H1 (cell line): ENCODE measurements around the gene TRPV4. TPM values are rescaled to one million over a fixed set of nuclear protein-coding genes. Genes with fewer than 3 reads are reported as not detected.

ENCODE experiments used
- CTCF ChIA-PET: fragments of 300-600 bp; sonication (Branson Sonifier 250); formaldehyde crosslinking; loops from one replicate; lab custom pipeline; 2021; ENCODE audit not compliant: partially characterized antibody; lab: Charles Lee
- POLR2A ChIA-PET: fragments of 300-600 bp; sonication (Branson Sonifier 250); formaldehyde crosslinking; loops from one replicate; lab custom pipeline; 2021; ENCODE audit warnings: inconsistent platforms; ENCODE audit not compliant: partially characterized antibody; lab: Charles Lee
- DNase-seq, 2 experiments: peaks; one replicate each; pipeline versions ENCODE4 v3.0.0 to v3.0.0-alpha.2; 2010 to 2022; ENCODE audit warnings: low spot score in 2 of 2, low read depth in 1 of 2, mixed read lengths in 1 of 2
- FAIRE-seq: peaks from 2 replicates; lab custom pipeline; 2011; peaks lifted over from hg19 to GRCh38; lab: Jason Lieb, UNC
- H2AFZ ChIP-seq: 2 replicates; pipeline ENCODE4 v1.8.1; 2012; ENCODE audit warnings: low read length, inconsistent platforms
- H2AK5ac ChIP-seq: 2 replicates; pipeline ENCODE4 v1.6.1; 2013; ENCODE audit warnings: low read depth, low read length
- H2BK120ac ChIP-seq: replicated peaks from 2 replicates; pipeline ENCODE3; 2013; ENCODE audit warnings: low read depth, low read length, inconsistent platforms
- H2BK12ac ChIP-seq: 2 replicates; pipeline ENCODE4 v1.6.1; 2013; ENCODE audit warnings: low read depth, low read length
- H2BK15ac ChIP-seq: 2 replicates; pipeline ENCODE4 v1.6.1; 2013; ENCODE audit warnings: low read length
- H2BK20ac ChIP-seq: 2 replicates; pipeline ENCODE4 v1.6.1; 2013; ENCODE audit warnings: low read length
- H2BK5ac ChIP-seq: 2 replicates; pipeline ENCODE4 v1.6.1; 2013; ENCODE audit warnings: low read depth, low read length
- H3K14ac ChIP-seq: 2 replicates; pipeline ENCODE4 v1.6.1; 2013; ENCODE audit warnings: inconsistent platforms; ENCODE audit not compliant: insufficient read length
- H3K18ac ChIP-seq: 2 replicates; pipeline ENCODE4 v1.6.1; 2013; ENCODE audit warnings: low read length; ENCODE audit errors: extremely low read depth
- H3K23ac ChIP-seq: 2 replicates; pipeline ENCODE4 v1.6.1; 2013; ENCODE audit warnings: inconsistent platforms; ENCODE audit not compliant: insufficient read length
- H3K23me2 ChIP-seq: 2 replicates; pipeline ENCODE4 v1.6.1; 2013; ENCODE audit warnings: low read depth, low read length
- H3K27ac ChIP-seq: 2 replicates; pipeline ENCODE4 v1.6.1; 2011; ENCODE audit warnings: low read depth, low read length, inconsistent platforms
- H3K27me3 ChIP-seq, 4 experiments: replicated peaks in 1 of 4; 1 replicate in 1 of 4; 2 replicates in 3 of 4; pipeline versions ENCODE4 v1.6.1 to v1.8.1; 2011 to 2013; ENCODE audit warnings: low read length in 3 of 4, mild to moderate bottlenecking in 3 of 4, inconsistent platforms in 2 of 4, mixed read lengths in 2 of 4, moderate library complexity in 1 of 4; ENCODE audit not compliant: control insufficient read depth in 3 of 4, insufficient read depth in 3 of 4; ENCODE audit errors: extremely low read depth in 1 of 4
- H3K36me3 ChIP-seq, 4 experiments: 2 replicates each; pipeline versions ENCODE4 v1.6.1 to v1.8.1; 2011 to 2013; ENCODE audit warnings: mild to moderate bottlenecking in 4 of 4, low read length in 3 of 4, moderate library complexity in 2 of 4, control low read depth in 1 of 4, inconsistent platforms in 1 of 4; ENCODE audit not compliant: insufficient read depth in 4 of 4, control insufficient read depth in 2 of 4
- H3K4ac ChIP-seq: replicated peaks from 2 replicates; pipeline ENCODE3; 2013; ENCODE audit warnings: low read length, low read depth, mixed read lengths, inconsistent platforms; ENCODE audit not compliant: insufficient read length
- H3K4me1 ChIP-seq, 4 experiments: replicated peaks in 1 of 4; 1 replicate in 1 of 4; 2 replicates in 3 of 4; pipeline versions ENCODE4 v1.6.1 to v1.8.1; 2011 to 2013; ENCODE audit warnings: low read length in 3 of 4, inconsistent platforms in 2 of 4, mixed read lengths in 1 of 4; ENCODE audit not compliant: insufficient read depth in 4 of 4, control insufficient read depth in 3 of 4
- H3K4me2 ChIP-seq, 2 experiments: 2 replicates each; pipeline versions ENCODE4 v1.6.1 to v1.8.1; 2011 to 2013; ENCODE audit warnings: low read depth in 2 of 2, low read length in 2 of 2, control low read depth in 1 of 2, inconsistent platforms in 1 of 2, mild to moderate bottlenecking in 1 of 2; ENCODE audit not compliant: insufficient read depth in 1 of 2
- H3K4me3 ChIP-seq, 4 experiments: fragments of 200-600, 300-600 bp in 1 of 4; sonication (generic), shearing (Covaris generic), sonication (Bioruptor Twin) in 1 of 4; 2 replicates each; pipeline versions ENCODE4 v1.5.1 to v1.8.1; 2011 to 2016; ENCODE audit warnings: low read length in 4 of 4, low read depth in 3 of 4, control low read depth in 2 of 4, inconsistent platforms in 2 of 4, mild to moderate bottlenecking in 2 of 4, mixed read lengths in 1 of 4, moderate library complexity in 1 of 4; ENCODE audit not compliant: insufficient read depth in 2 of 4; ENCODE audit errors: extremely low read depth in 1 of 4
- H3K56ac ChIP-seq: replicated peaks from 2 replicates; pipeline ENCODE3; 2013; ENCODE audit warnings: low read depth, mild to moderate bottlenecking, mixed read lengths, low read length, inconsistent platforms; ENCODE audit not compliant: insufficient read length
- H3K79me1 ChIP-seq: 2 replicates; pipeline ENCODE4 v1.6.1; 2013; ENCODE audit warnings: low read depth, low read length, control low read depth
- H3K79me2 ChIP-seq, 2 experiments: 2 replicates each; pipeline versions ENCODE4 v1.6.1 to v1.8.1; 2012 to 2013; ENCODE audit warnings: low read length in 2 of 2, mild to moderate bottlenecking in 2 of 2, inconsistent platforms in 1 of 2; ENCODE audit not compliant: insufficient read depth in 2 of 2, control insufficient read depth in 1 of 2
- H3K9ac ChIP-seq, 4 experiments: replicated peaks in 1 of 4; 1 replicate in 1 of 4; 2 replicates in 3 of 4; pipeline versions ENCODE4 v1.6.1 to v1.8.1; 2011 to 2013; ENCODE audit warnings: low read depth in 3 of 4, low read length in 3 of 4, control low read depth in 2 of 4, mild to moderate bottlenecking in 2 of 4, moderate library complexity in 2 of 4, inconsistent platforms in 1 of 4; ENCODE audit errors: extremely low read depth in 1 of 4
- H3K9me3 ChIP-seq, 2 experiments: 2 replicates each; pipeline versions ENCODE4 v1.6.1 to v1.8.1; 2012 to 2013; ENCODE audit warnings: mild to moderate bottlenecking in 2 of 2, moderate library complexity in 2 of 2, control low read depth in 1 of 2, inconsistent platforms in 1 of 2, low read depth in 1 of 2, low read length in 1 of 2, mixed read lengths in 1 of 2; ENCODE audit not compliant: insufficient read depth in 2 of 2
- H4K20me1 ChIP-seq, 2 experiments: replicated peaks in 1 of 2; 2 replicates each; pipeline versions ENCODE3 to v1.8.1; 2011 to 2013; ENCODE audit warnings: inconsistent platforms in 2 of 2, low read length in 2 of 2, mild to moderate bottlenecking in 1 of 2; ENCODE audit not compliant: insufficient read depth in 2 of 2, control insufficient read depth in 1 of 2
- H4K5ac ChIP-seq: 2 replicates; pipeline ENCODE4 v1.6.1; 2013; ENCODE audit warnings: low read length, low read depth, mixed read lengths, inconsistent platforms; ENCODE audit not compliant: insufficient read length
- H4K8ac ChIP-seq: 2 replicates; pipeline ENCODE4 v1.8.0; 2013; ENCODE audit warnings: mild to moderate bottlenecking, moderate library complexity, low read length, inconsistent platforms; ENCODE audit not compliant: insufficient read depth; ENCODE audit errors: extremely low read depth
- H4K91ac ChIP-seq: replicated peaks from 2 replicates; pipeline ENCODE3; 2013; ENCODE audit warnings: low read length, mixed read lengths, inconsistent platforms; ENCODE audit not compliant: insufficient read length
- BRCA1 ChIP-seq: IDR thresholded peaks from 2 replicates; pipeline ENCODE4 v1.6.1; 2012; ENCODE audit warnings: low read depth, low read length, improper control_type of control experiment
- CEBPB ChIP-seq: IDR thresholded peaks from 2 replicates; pipeline ENCODE4 v1.6.1; 2012; ENCODE audit warnings: low read depth, low read length
- GABPA ChIP-seq: IDR thresholded peaks from 2 replicates; pipeline ENCODE4 v1.6.1; 2011; ENCODE audit warnings: mild to moderate bottlenecking, low read length, moderate library complexity, borderline replicate concordance; ENCODE audit not compliant: insufficient read depth
- KDM5A ChIP-seq: fragments of 200-600 bp; IDR thresholded peaks from 2 replicates; pipeline ENCODE4 v1.7.1; 2012; ENCODE audit warnings: mild to moderate bottlenecking, low read length, inconsistent platforms, mixed read lengths
- PHF8 ChIP-seq: fragments of 200-600 bp; sonication (generic); conservative IDR thresholded peaks from 2 replicates; pipeline ENCODE4 v1.7.1; 2012; ENCODE audit warnings: low read depth, mild to moderate bottlenecking, inconsistent platforms, low read length, moderate library complexity
- RFX5 ChIP-seq: IDR thresholded peaks from 2 replicates; pipeline ENCODE4 v1.6.1; 2011; ENCODE audit warnings: low read depth, low read length, improper control_type of control experiment, borderline replicate concordance
- TCF12 ChIP-seq: IDR thresholded peaks from 2 replicates; pipeline ENCODE4 v1.6.1; 2011; ENCODE audit warnings: low read depth, mild to moderate bottlenecking, low read length
- WGBS, 2 experiments: shearing (Covaris generic) in 1 of 2; methylation state at CpG; one replicate each; pipeline versions ENCODE4 v1.1.6 to v1.1.7; 2013 to 2015; ENCODE audit warnings: low lambda C conversion rate in 2 of 2, mixed read lengths in 2 of 2, inconsistent platforms in 1 of 2, low coverage in 1 of 2, missing lambda C conversion rate in 1 of 2; ENCODE audit not compliant: insufficient replicate concordance in 2 of 2, insufficient coverage in 1 of 2, insufficient read length in 1 of 2; ENCODE audit errors: extremely low coverage in 1 of 2, missing lambda C conversion rate in 1 of 2; 5-methylcytosine and 5-hydroxymethylcytosine counted together
- polyA plus RNA-seq, 7 experiments: library from polyadenylated mRNA; depleted of rRNA in 3 of 7; stranded (reverse) in 5 of 7; unstranded in 2 of 7; fragments of >200 nt in 5 of 7; fragments of 200-250 nt in 2 of 7; gene quantifications; 1 replicate in 5 of 7; 2 replicates in 1 of 7; 4 replicates in 1 of 7; pipeline versions ENCODE4 v1.2.1 to v1.2.3, GENCODE V29; 2011 to 2013; ENCODE audit warnings: missing spikeins in 2 of 7, mixed read lengths in 2 of 7
- total RNA-seq: library from RNA; stranded (reverse); fragmentation: NEBNext Ultra II Directional; extraction: Animal tissue kit (Norgen Biotek cat#: 25700); gene quantifications from 2 replicates; pipeline ENCODE4 v1.2.1, GENCODE V29; 2021
- TF ChIP-seq, protein P1 (sequence below), 3 experiments: IDR thresholded peaks; 1 replicate in 2 of 3; 2 replicates in 1 of 3; pipeline versions ENCODE4 v1.5.1 to v1.6.1; 2011; ENCODE audit warnings: low read length in 3 of 3, mild to moderate bottlenecking in 3 of 3, inconsistent platforms in 2 of 3, low read depth in 1 of 3, moderate library complexity in 1 of 3; ENCODE audit not compliant: insufficient read depth in 1 of 3; ENCODE audit errors: control extremely low read depth in 1 of 3

The TRPV4 gene
- total and polyA plus RNA-seq, 2 of the 8 experiments (the other 6 are each of a cell fraction or from before 2014, with no cell fraction given), result 2.1 to 6.2 TPM

DNA sequence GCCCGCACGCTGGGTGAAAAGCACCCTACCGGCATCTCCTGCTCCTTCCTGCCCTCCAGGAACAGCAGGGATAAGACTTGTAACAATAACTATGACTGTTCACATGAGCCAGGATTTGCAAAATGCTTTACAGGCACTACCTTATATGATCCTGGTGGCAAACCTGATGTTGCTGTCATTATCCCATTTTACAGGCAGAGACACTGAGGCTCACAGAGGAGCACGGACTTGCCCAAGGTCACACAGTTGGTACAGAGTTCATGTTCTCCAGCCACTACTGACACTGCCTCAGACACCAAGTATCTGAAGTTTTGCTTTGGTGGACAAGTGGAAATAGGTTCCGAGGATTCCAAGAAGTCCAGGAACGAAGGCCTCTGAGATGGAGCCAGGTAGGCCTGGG, 24.5 kb upstream of the TRPV4 start:
- Histone ChIP-seq H4K5ac (no peak overlapping the region), H3K36me3 (peaks cover 0 to 2% (median 0%) of the 10 kb centered on the region in 4 experiments; a peak in 4 of 8 replicates), H3K9ac (no peak overlapping the region), H2AFZ (no peak overlapping the region), H3K23me2 (no peaks in the 10 kb centered on the region), H3K23ac (no peak overlapping the region), H4K20me1 (peaks cover 0 to 2% of the 10 kb centered on the region in 2 experiments), H3K9me3 (no peaks in the 10 kb centered on the region), H3K18ac (no peak overlapping the region), H3K4ac (no peak overlapping the region), H2BK12ac (no peak overlapping the region), H3K4me2 (no peak overlapping the region), H4K8ac (no peak overlapping the region), H2BK120ac (no peak overlapping the region), H2BK15ac (no peak overlapping the region), H2BK5ac (no peak overlapping the region), H3K79me1 (no peaks in the 10 kb centered on the region; the same call in 1 of the 2 replicates), H3K14ac (no peak overlapping the region), H3K4me3 (no peak overlapping the region), H4K91ac (no peak overlapping the region), H2AK5ac (no peak overlapping the region), H3K27me3 (no peaks in the 10 kb centered on the region), H2BK20ac (no peak overlapping the region), H3K79me2 (no peaks in the 10 kb centered on the region), H3K56ac (no peak overlapping the region), H3K27ac (no peak overlapping the region), H3K4me1 (no peaks in the 10 kb centered on the region)
- POLR2A ChIA-PET, result interaction anchor here (0.9 to 1.1 kb wide), 2 partner anchors 44 to 88 kb away, joined by 3 read pairs; no protein-coding TSS in a partner anchor
- WGBS, 2 experiments, result 98% methylated on average over 6 of the region's 6 CpGs; no CpG with 5 or more reads in 1 of the 2 experiments
- TF ChIP-seq CEBPB, result no peak
- TF ChIP-seq KDM5A, result no peak
- TF ChIP-seq, protein P1, sequence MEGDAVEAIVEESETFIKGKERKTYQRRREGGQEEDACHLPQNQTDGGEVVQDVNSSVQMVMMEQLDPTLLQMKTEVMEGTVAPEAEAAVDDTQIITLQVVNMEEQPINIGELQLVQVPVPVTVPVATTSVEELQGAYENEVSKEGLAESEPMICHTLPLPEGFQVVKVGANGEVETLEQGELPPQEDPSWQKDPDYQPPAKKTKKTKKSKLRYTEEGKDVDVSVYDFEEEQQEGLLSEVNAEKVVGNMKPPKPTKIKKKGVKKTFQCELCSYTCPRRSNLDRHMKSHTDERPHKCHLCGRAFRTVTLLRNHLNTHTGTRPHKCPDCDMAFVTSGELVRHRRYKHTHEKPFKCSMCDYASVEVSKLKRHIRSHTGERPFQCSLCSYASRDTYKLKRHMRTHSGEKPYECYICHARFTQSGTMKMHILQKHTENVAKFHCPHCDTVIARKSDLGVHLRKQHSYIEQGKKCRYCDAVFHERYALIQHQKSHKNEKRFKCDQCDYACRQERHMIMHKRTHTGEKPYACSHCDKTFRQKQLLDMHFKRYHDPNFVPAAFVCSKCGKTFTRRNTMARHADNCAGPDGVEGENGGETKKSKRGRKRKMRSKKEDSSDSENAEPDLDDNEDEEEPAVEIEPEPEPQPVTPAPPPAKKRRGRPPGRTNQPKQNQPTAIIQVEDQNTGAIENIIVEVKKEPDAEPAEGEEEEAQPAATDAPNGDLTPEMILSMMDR (IDR thresholded peaks at IDR 0.05; ENCODE audit: control extremely low read depth in 1 of 3, insufficient read depth in 1 of 3, low read depth in 1 of 3, low read length in 3 of 3), result no peak
- no peak for TF ChIP-seq GABPA
- TF ChIP-seq TCF12, result no peak
- no peak for TF ChIP-seq RFX5
- no peak for TF ChIP-seq PHF8
- TF ChIP-seq BRCA1, result no peak
- FAIRE-seq, result no peak
- CTCF ChIA-PET, result interaction anchor here (0.8 to 9.4 kb wide), 10 partner anchors 9 to 69 kb away, joined by 3 to 80 read pairs (median 4); partner anchors contain the start of gene TCHP
- no peak for DNase-seq
